K562 (cell line): ENCODE measurements around the gene NEB. TPM values are rescaled to one million over a fixed set of nuclear protein-coding genes. Genes with fewer than 3 reads are reported as not detected.

Experiments
- ARID1B ChIP-seq: fragments of 450-650 bp; IDR thresholded peaks from 2 replicates; pipeline ENCODE4 v1.6.1; 2016; ENCODE audit warnings: antibody characterized with exemption, mild to moderate bottlenecking, inconsistent platforms
- BDP1 ChIP-seq: IDR thresholded peaks from 3 replicates; pipeline ENCODE4 v1.6.1; 2011; ENCODE audit not compliant: insufficient read length, insufficient read depth
- CAMTA2 ChIP-seq: fragments of 250-450 bp; sonication (Bioruptor Pico); conservative IDR thresholded peaks from 2 replicates; pipeline ENCODE4 v1.5.1; 2022
- CBX2 ChIP-seq: fragments of 200-600 bp; sonication (generic); IDR thresholded peaks from one replicate; pipeline ENCODE4 v1.6.1; 2012; ENCODE audit warnings: mild to moderate bottlenecking, low read length, inconsistent platforms; ENCODE audit not compliant: insufficient read depth, poor library complexity, severe bottlenecking
- CCAR2 ChIP-seq: fragments of 200-400 bp; formaldehyde crosslinking; IDR thresholded peaks from 2 replicates; pipeline ENCODE4 v1.6.1; 2017; ENCODE audit warnings: mild to moderate bottlenecking, low read depth, low read length
- CREBBP ChIP-seq: IDR thresholded peaks from one replicate; pipeline ENCODE4 v1.6.1; 2012; ENCODE audit warnings: low read depth, mild to moderate bottlenecking, control low read depth, inconsistent platforms, low read length
- CREM ChIP-seq: IDR thresholded peaks from 2 replicates; pipeline ENCODE4 v1.6.1; 2014; ENCODE audit warnings: antibody characterized with exemption, low read depth
- DDX20 ChIP-seq: fragments of 450-650 bp; IDR thresholded peaks from 2 replicates; pipeline ENCODE4 v1.6.1; 2016; ENCODE audit warnings: missing genetic modification characterization, low read depth, mild to moderate bottlenecking, missing compliant biosample characterization, moderate library complexity
- HCFC1 ChIP-seq: IDR thresholded peaks from 2 replicates; pipeline ENCODE4 v1.6.1; 2012; ENCODE audit warnings: low read depth, low read length, improper control_type of control experiment
- HES1 ChIP-seq: fragments of 450-650 bp; IDR thresholded peaks from 2 replicates; pipeline ENCODE4 v1.6.1; 2016; ENCODE audit warnings: low read depth, mild to moderate bottlenecking, moderate library complexity
- KAT7 ChIP-seq: sonication (generic); formaldehyde crosslinking; IDR thresholded peaks from 2 replicates; pipeline ENCODE4 v1.8.0; 2022; ENCODE audit warnings: missing genetic modification reagents, mild to moderate bottlenecking, borderline replicate concordance
- MBD2 ChIP-seq: sonication (generic); IDR thresholded peaks from 2 replicates; pipeline ENCODE4 v1.6.1; 2016; ENCODE audit warnings: low read depth, borderline replicate concordance
- MXD1 ChIP-seq: fragments of 250-450 bp; sonication (Bioruptor Pico); IDR thresholded peaks from 2 replicates; pipeline ENCODE4 v1.8.0; 2021; ENCODE audit warnings: borderline replicate concordance, mild to moderate bottlenecking, moderate library complexity; ENCODE audit not compliant: poor library complexity, severe bottlenecking
- NELFE ChIP-seq: IDR thresholded peaks from 2 replicates; pipeline ENCODE4 v1.6.1; 2011; ENCODE audit warnings: mild to moderate bottlenecking; ENCODE audit not compliant: insufficient read depth, insufficient read length
- PKNOX1 ChIP-seq: fragments of 450-650 bp; IDR thresholded peaks from 2 replicates; pipeline ENCODE4 v1.6.1; 2016
- RFX7 ChIP-seq: fragments of 250-450 bp; sonication (Bioruptor Pico); IDR thresholded peaks from 2 replicates; pipeline ENCODE4 v1.5.1; 2021; ENCODE audit warnings: mild to moderate bottlenecking
- SOX6 ChIP-seq: fragments of 450-650 bp; IDR thresholded peaks from 2 replicates; pipeline ENCODE4 v1.6.1; 2014; ENCODE audit warnings: mild to moderate bottlenecking
- TFAM ChIP-seq: fragments of 250-450 bp; sonication (Bioruptor Pico); conservative IDR thresholded peaks from 2 replicates; pipeline ENCODE4 v1.5.0; 2021; ENCODE audit warnings: mild to moderate bottlenecking, moderate library complexity
- TGIF2 ChIP-seq: sonication (generic); formaldehyde crosslinking; IDR thresholded peaks from 2 replicates; pipeline ENCODE4 v1.8.1; 2022; ENCODE audit warnings: mild to moderate bottlenecking, missing genetic modification reagents, moderate library complexity
- ZNF3 ChIP-seq: fragments of 250-450 bp; sonication (Bioruptor Pico); IDR thresholded peaks from 2 replicates; pipeline ENCODE4 v1.5.0; 2021; ENCODE audit warnings: mild to moderate bottlenecking, moderate library complexity
- polyA plus RNA-seq, 8 experiments: library from polyadenylated mRNA; depleted of rRNA in 4 of 8; stranded (reverse) in 5 of 8; unstranded in 3 of 8; fragments of >200 nt; fragmentation: Nextera tagmentation in 2 of 8; fragmentation: Illumina TruSeq in 1 of 8; extraction: Ambion mirVana in 2 of 8; extraction: Trizol in 1 of 8; gene quantifications; 2 replicates each; pipeline versions ENCODE4 v1.2.1 to v1.2.3, GENCODE V29; 2011 to 2014; ENCODE audit warnings: inconsistent platforms in 1 of 8, missing spikeins in 1 of 8
- total RNA-seq, 7 experiments: library from RNA; depleted of rRNA in 6 of 7; stranded (reverse); fragments of >200 nt in 6 of 7; fragmentation: Illumina TruSeq in 2 of 7; extraction: Trizol in 2 of 7; gene quantifications; 2 replicates each; pipeline versions ENCODE4 v1.2.1 to v1.2.3, GENCODE V29; 2011 to 2021; ENCODE audit warnings: low replicate concordance in 1 of 7
- TF ChIP-seq, protein P1 (sequence below), 2 experiments: IDR thresholded peaks in 1 of 2; conservative IDR thresholded peaks in 1 of 2; 2 replicates each; pipeline ENCODE4 v1.6.1; 2016; ENCODE audit warnings: low read depth in 2 of 2, mild to moderate bottlenecking in 1 of 2, missing compliant biosample characterization in 1 of 2, missing genetic modification characterization in 1 of 2, moderate library complexity in 1 of 2
- TF ChIP-seq, protein P2 (sequence below): sonication (generic); formaldehyde crosslinking; IDR thresholded peaks from 2 replicates; pipeline ENCODE4 v1.8.0; 2023; ENCODE audit warnings: mild to moderate bottlenecking, missing genetic modification reagents

The NEB gene
- total and polyA plus RNA-seq, 9 of the 15 experiments (the other 6 are each of a cell fraction or from before 2014, with no cell fraction given), result 1.7 to 3.8 (median 2.9) TPM

DNA sequence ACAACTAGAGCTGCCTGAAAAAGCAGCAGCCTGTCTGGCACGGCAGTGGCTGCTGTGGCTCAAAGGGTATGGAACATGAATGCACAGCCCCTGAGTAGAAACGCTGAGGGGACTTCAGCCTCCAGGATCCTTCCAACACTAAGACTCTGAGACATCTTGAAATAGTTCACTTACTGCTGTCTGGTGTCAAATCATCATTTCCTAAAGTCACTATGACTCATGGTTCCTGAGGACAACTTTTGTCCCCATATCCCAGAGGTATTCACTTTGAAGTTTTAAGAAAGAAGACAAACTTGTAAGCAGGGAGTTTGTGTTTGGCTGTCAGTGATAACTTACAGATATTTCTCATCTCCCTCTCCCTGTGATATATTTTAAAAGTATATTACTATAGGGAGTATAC is 33.3 kb upstream of the NEB start (continued):
- TF ChIP-seq, protein P1, sequence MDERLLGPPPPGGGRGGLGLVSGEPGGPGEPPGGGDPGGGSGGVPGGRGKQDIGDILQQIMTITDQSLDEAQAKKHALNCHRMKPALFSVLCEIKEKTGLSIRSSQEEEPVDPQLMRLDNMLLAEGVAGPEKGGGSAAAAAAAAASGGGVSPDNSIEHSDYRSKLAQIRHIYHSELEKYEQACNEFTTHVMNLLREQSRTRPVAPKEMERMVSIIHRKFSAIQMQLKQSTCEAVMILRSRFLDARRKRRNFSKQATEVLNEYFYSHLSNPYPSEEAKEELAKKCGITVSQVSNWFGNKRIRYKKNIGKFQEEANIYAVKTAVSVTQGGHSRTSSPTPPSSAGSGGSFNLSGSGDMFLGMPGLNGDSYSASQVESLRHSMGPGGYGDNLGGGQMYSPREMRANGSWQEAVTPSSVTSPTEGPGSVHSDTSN (CRISPR knock-in tag; IDR thresholded peaks at IDR 0.05; ENCODE audit: low read depth), result no peak
- TF ChIP-seq, protein P1 (tag; conservative IDR thresholded peaks at IDR 0.05; ENCODE audit: low read depth), result peak; percentile 23; the same call in 1 of the 2 replicates
- TF ChIP-seq ZNF3 (CRISPR knock-in tag) (no peak), TGIF2 (CRISPR knock-in tag) (no peak), PKNOX1 (peak; percentile 54; the same call in 1 of the 2 replicates), CAMTA2 (CRISPR knock-in tag) (no peak), MXD1 (CRISPR knock-in tag) (no peak), ARID1B (peak; percentile 42; the same call in 1 of the 2 replicates), DDX20 (tag) (no peak), MBD2 (no peak), HCFC1 (no peak), BDP1 (no peak), SOX6 (no peak), CCAR2 (no peak), CREM (no peak), KAT7 (CRISPR knock-in tag) (no peak), RFX7 (CRISPR knock-in tag) (no peak), CREBBP (no peak), HES1 (no peak), CBX2 (no peak), NELFE (no peak), TFAM (CRISPR knock-in tag) (no peak)
- TF ChIP-seq, protein P2, sequence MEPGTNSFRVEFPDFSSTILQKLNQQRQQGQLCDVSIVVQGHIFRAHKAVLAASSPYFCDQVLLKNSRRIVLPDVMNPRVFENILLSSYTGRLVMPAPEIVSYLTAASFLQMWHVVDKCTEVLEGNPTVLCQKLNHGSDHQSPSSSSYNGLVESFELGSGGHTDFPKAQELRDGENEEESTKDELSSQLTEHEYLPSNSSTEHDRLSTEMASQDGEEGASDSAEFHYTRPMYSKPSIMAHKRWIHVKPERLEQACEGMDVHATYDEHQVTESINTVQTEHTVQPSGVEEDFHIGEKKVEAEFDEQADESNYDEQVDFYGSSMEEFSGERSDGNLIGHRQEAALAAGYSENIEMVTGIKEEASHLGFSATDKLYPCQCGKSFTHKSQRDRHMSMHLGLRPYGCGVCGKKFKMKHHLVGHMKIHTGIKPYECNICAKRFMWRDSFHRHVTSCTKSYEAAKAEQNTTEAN (CRISPR knock-in tag), result no peak
